Fibroblast of lung (primary cell): ENCODE data around the gene FIBCD1.

Source experiments
- CTCF ChIP-seq, 2 donors: IDR thresholded peaks in 1 of 2; conservative IDR thresholded peaks in 1 of 2; 1 replicate in 1 of 2; 2 replicates in 1 of 2; pipeline ENCODE4 v1.5.1; 2011 to 2012; ENCODE audit warnings: low read length in 2 of 2, control low read depth in 1 of 2, inconsistent platforms in 1 of 2, low read depth in 1 of 2, mild to moderate bottlenecking in 1 of 2
- EZH2 ChIP-seq: IDR thresholded peaks from 2 replicates; pipeline ENCODE4 v1.5.1; 2012; ENCODE audit warnings: low read length, control low read depth, mild to moderate bottlenecking; ENCODE audit errors: missing control alignments

DNA sequence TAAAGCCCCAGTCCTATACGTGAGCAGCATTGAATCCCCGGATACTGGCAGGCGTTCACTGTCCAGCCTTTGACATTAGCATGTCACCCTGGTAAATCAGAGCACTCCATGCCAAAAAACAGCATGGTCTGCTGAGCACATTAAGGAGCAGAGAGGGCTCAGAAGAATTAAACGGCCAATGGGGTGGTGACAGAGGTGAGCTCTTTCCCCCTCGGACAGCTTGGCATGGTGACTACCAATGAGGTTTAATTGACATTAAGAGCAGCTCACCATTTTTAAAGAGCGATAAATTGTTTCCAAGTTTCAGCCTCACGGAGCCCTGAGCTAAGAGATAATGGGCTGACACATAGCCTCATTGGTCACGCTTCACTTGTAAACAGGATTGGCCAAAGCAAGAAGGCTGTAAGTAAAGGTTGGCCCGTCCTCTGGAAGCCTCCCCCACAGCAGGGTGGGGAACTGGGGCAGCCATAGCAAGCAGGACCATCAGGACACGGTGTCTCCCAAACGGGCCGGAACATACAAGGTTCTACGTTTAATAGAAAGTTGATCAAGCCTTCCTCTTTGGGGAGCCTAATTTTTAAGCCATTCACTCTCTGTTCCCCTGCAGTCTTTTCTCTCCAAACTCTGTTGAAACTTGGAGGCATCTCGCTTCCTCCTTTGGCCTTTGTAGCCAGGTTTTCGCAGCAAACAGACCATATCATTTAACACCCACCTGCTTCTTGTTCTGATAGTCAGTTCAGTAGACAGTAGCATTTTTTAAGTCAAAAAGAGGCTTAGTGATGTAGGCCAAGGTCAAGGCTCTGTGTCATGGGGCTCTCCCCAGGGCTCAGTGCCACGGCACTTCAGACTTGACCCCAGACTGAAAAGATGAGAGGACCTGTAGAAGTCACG lies 68.3 kb downstream of the FIBCD1 start:
- TF ChIP-seq EZH2 (no peak), CTCF (conservative IDR thresholded peaks at IDR 0.05 in 1 of 2, IDR thresholded peaks at IDR 0.05 in 1 of 2; ENCODE audit: low read depth in 1 of 2, low read length in 2 of 2) (no peak)
